HCT116 (cell line): ENCODE data around the gene ADA. TPM values are rescaled to one million over a fixed set of nuclear protein-coding genes. Genes with fewer than 3 reads are reported as not detected.
"Not testable (repeated sequence)": the region's sequence is repeated elsewhere in the genome, so short reads cannot be mapped to it uniquely, and the experiment has no call there.

Source experiments
- ATAC-seq: fragments of 200-7000 bp; cut with Tn5 transposase; 2 replicates; pipeline ENCODE4 v1.9.1; 2020; ENCODE audit warnings: mild to moderate bottlenecking, moderate library complexity
- BruUV-seq: library from RNA; stranded (reverse); fragments of 400-500 nt; replicated peaks from 2 replicates; lab custom pipeline; 2021; lab: Mats Ljungman, UMichigan
- CTCF ChIA-PET: fragments of 300-600 bp; sonication (Branson Sonifier 250); formaldehyde crosslinking; loops from one replicate; lab custom pipeline; 2021; ENCODE audit warnings: antibody characterized with exemption; lab: Charles Lee
- POLR2A ChIA-PET: fragments of 300-600, 350-600 bp; sonication (Branson Sonifier 250); formaldehyde crosslinking; loops from one replicate; lab custom pipeline; 2021; ENCODE audit warnings: antibody characterized with exemption; lab: Charles Lee
- RAD21 ChIA-PET, 2 experiments: fragments of 300-600 bp; sonication (Branson Sonifier 250); formaldehyde crosslinking; loops; one replicate each; lab custom pipeline; 2023; ENCODE audit warnings: low total read pairs in 2 of 2; ENCODE audit not compliant: uncharacterized antibody in 2 of 2, unreplicated experiment in 2 of 2, low non-redundant PET in 1 of 2; lab: Charles Lee
- DNase-seq: peaks from one replicate; pipeline ENCODE4 v3.0.0-alpha.2; 2010; ENCODE audit warnings: low read depth, low spot score
- H2AFZ ChIP-seq: fragments of 200-600 bp; shearing (Covaris generic), sonication (generic); 2 replicates; pipeline ENCODE4 v1.6.1; 2017; ENCODE audit warnings: low read depth, mixed run types, mixed read lengths, antibody characterized with exemption, low read length; ENCODE audit not compliant: poor library complexity, severe bottlenecking
- H3K27ac ChIP-seq: 2 replicates; pipeline ENCODE4 v1.5.1; 2012; ENCODE audit warnings: low read depth, low read length
- H3K27me3 ChIP-seq: fragments of 200-600 bp; sonication (generic); 2 replicates; pipeline ENCODE4 v1.6.1; 2016; ENCODE audit warnings: mixed run types, low read length, mixed read lengths; ENCODE audit not compliant: insufficient read depth
- H3K36me3 ChIP-seq, 2 experiments: fragments of 200-500 bp in 1 of 2; fragments of 200-600 bp in 1 of 2; sonication (Bioruptor generic) in 1 of 2; sonication (generic) in 1 of 2; 2 replicates each; pipeline versions ENCODE4 v1.5.1 to v1.6.1; 2014 to 2016; ENCODE audit warnings: low read length in 2 of 2, inconsistent platforms in 1 of 2, mixed read lengths in 1 of 2, mixed run types in 1 of 2; ENCODE audit not compliant: insufficient read depth in 2 of 2, control insufficient read depth in 1 of 2
- H3K4me1 ChIP-seq, 2 experiments: fragments of 200-600 bp in 1 of 2; sonication (generic) in 1 of 2; 2 replicates each; pipeline versions ENCODE4 v1.5.1 to v1.6.1; 2012 to 2017; ENCODE audit warnings: low read length in 2 of 2, inconsistent platforms in 1 of 2, mild to moderate bottlenecking in 1 of 2, mixed read lengths in 1 of 2, mixed run types in 1 of 2, moderate library complexity in 1 of 2; ENCODE audit not compliant: insufficient read depth in 2 of 2, control insufficient read depth in 1 of 2
- H3K4me2 ChIP-seq: fragments of 200-600 bp; sonication (generic); 2 replicates; pipeline ENCODE4 v1.6.1; 2017; ENCODE audit warnings: mixed run types, low read length, mixed read lengths
- H3K4me3 ChIP-seq, 2 experiments: fragments of 200-600 bp in 1 of 2; sonication (generic) in 1 of 2; replicated peaks in 1 of 2; 2 replicates each; pipeline ENCODE4 v1.5.1; 2011 to 2016; ENCODE audit warnings: low read length in 2 of 2, control low read depth in 1 of 2, low read depth in 1 of 2, mild to moderate bottlenecking in 1 of 2, mixed read lengths in 1 of 2, mixed run types in 1 of 2
- H3K79me2 ChIP-seq: fragments of 200-600 bp; sonication (generic); 2 replicates; pipeline ENCODE4 v1.6.1; 2017; ENCODE audit warnings: mild to moderate bottlenecking, mixed run types, low read length, moderate library complexity, mixed read lengths; ENCODE audit not compliant: insufficient read depth
- H3K9ac ChIP-seq: fragments of 200-600 bp; sonication (generic); 2 replicates; pipeline ENCODE4 v1.6.1; 2016; ENCODE audit warnings: low read length, mixed read lengths
- H3K9me2 ChIP-seq: fragments of 200-600 bp; sonication (generic), shearing (Covaris generic); 2 replicates; pipeline ENCODE4 v1.6.1; 2017; ENCODE audit warnings: mixed run types, mild to moderate bottlenecking, moderate library complexity; ENCODE audit not compliant: insufficient read depth
- H3K9me3 ChIP-seq, 2 experiments: fragments of 200-500 bp in 1 of 2; fragments of 200-600 bp in 1 of 2; sonication (Bioruptor generic) in 1 of 2; sonication (generic) in 1 of 2; 2 replicates each; pipeline ENCODE4 v1.6.1; 2014 to 2017; ENCODE audit warnings: low read length in 2 of 2, mixed read lengths in 2 of 2, inconsistent platforms in 1 of 2, low read depth in 1 of 2, mild to moderate bottlenecking in 1 of 2, mixed run types in 1 of 2, moderate library complexity in 1 of 2; ENCODE audit not compliant: control insufficient read depth in 1 of 2, insufficient read depth in 1 of 2
- H4K20me1 ChIP-seq: fragments of 200-600 bp; sonication (generic), shearing (Covaris generic); 2 replicates; pipeline ENCODE4 v1.6.1; 2017; ENCODE audit warnings: mixed run types, mild to moderate bottlenecking, moderate library complexity; ENCODE audit not compliant: insufficient read depth
- CBX3 ChIP-seq: IDR thresholded peaks from 2 replicates; pipeline ENCODE4 v1.6.1; 2012; ENCODE audit warnings: low read depth
- CEBPB ChIP-seq: IDR thresholded peaks from 2 replicates; pipeline ENCODE4 v1.6.1; 2012; ENCODE audit warnings: low read depth
- EGR1 ChIP-seq: IDR thresholded peaks from 2 replicates; pipeline ENCODE4 v1.6.1; 2012; ENCODE audit warnings: low read depth
- ELF1 ChIP-seq: IDR thresholded peaks from 2 replicates; pipeline ENCODE4 v1.6.1; 2012; ENCODE audit warnings: low read depth, borderline replicate concordance
- EZH2phosphoT487 ChIP-seq: fragments of 200-600 bp; IDR thresholded peaks from 2 replicates; pipeline ENCODE4 v1.6.1; 2018; ENCODE audit warnings: antibody characterized with exemption, borderline replicate concordance
- FOSL1 ChIP-seq: IDR thresholded peaks from 2 replicates; pipeline ENCODE4 v1.6.1; 2012; ENCODE audit warnings: low read depth
- POLR2A ChIP-seq: IDR thresholded peaks from 2 replicates; pipeline ENCODE4 v1.7.0; 2011; ENCODE audit warnings: borderline replicate concordance; ENCODE audit not compliant: insufficient read depth, insufficient read length; ENCODE audit errors: extremely low read depth
- POLR2AphosphoS5 ChIP-seq: IDR thresholded peaks from 2 replicates; pipeline ENCODE4 v1.6.1; 2011; ENCODE audit warnings: mild to moderate bottlenecking, low read depth, low read length, moderate library complexity
- RAD21 ChIP-seq: IDR thresholded peaks from 2 replicates; pipeline ENCODE4 v1.6.1; 2012; ENCODE audit warnings: low read depth, mild to moderate bottlenecking
- SRF ChIP-seq: IDR thresholded peaks from 2 replicates; pipeline ENCODE4 v1.6.1; 2012; ENCODE audit warnings: low read depth
- ZFX ChIP-seq: fragments of 450-650 bp; IDR thresholded peaks from 2 replicates; pipeline ENCODE4 v1.6.1; 2017
- ZNF274 ChIP-seq: fragments of 200-500 bp; sonication (Bioruptor generic); IDR thresholded peaks from 2 replicates; pipeline ENCODE4 v1.6.1; 2014; ENCODE audit warnings: mild to moderate bottlenecking, low read depth, low read length, inconsistent platforms
- intact Hi-C: fragments of 100-400 bp; cut with micrococcal nuclease; formaldehyde crosslinking; loops from 2 replicates; pipeline ENCODE4 v1.10.0; 2022
- total RNA-seq: library from RNA; stranded (reverse); gene quantifications from one replicate; pipeline ENCODE4 v1.2.1, GENCODE V29; 2021; ENCODE audit not compliant: unreplicated experiment
- TF ChIP-seq, protein P1 (sequence below), 3 experiments: fragments of 200-600 bp in 1 of 3; sonication (generic) in 1 of 3; IDR thresholded peaks in 2 of 3; conservative IDR thresholded peaks in 1 of 3; 2 replicates each; pipeline ENCODE4 v1.5.1; 2012 to 2017; ENCODE audit warnings: low read depth in 2 of 3, low read length in 2 of 3, antibody characterized with exemption in 1 of 3, borderline replicate concordance in 1 of 3, control low read depth in 1 of 3, mild to moderate bottlenecking in 1 of 3, mixed read lengths in 1 of 3, mixed run types in 1 of 3, moderate library complexity in 1 of 3; ENCODE audit not compliant: insufficient read depth in 1 of 3

The ADA gene
- total RNA-seq, 1 experiment from 2014 or later: 25.9 TPM

DNA sequence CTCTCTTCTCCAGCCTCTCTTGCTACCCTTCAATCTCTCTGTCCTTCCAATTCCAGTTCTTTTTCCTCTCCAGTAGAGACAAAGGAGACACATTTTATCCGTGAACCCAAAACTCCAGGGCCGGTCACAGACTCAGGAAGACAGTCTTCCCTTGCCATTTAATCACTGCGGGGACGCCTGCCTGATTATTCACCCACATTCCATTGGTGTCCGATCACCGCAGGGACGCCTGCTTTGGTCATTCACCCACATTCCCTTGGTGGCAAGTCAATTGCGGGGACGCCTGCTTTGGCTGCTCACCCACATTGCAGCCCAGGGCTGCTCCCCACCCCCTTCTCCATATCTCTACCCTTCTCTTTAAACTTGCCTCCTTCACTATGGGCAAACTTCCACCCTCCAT is 19.4 kb upstream of the ADA start:
- H3K27ac ChIP-seq, H3K9me2 ChIP-seq, CTCF ChIA-PET, intact Hi-C loops, H3K9ac ChIP-seq, H4K20me1 ChIP-seq, ATAC-seq, POLR2A ChIA-PET: not testable (repeated sequence)
- H3K4me2 ChIP-seq: peak overlapping the region; percentile 48
- 0 out of 2 replicates have a peak, but pooled peaks have one; percentile 13 for TF ChIP-seq FOSL1
- TF ChIP-seq, all 23 proteins: peak for 1; not testable (repeated sequence) for 22
- H3K36me3 ChIP-seq, H3K79me2 ChIP-seq, H3K27me3 ChIP-seq, H3K9me3 ChIP-seq, H3K4me3 ChIP-seq, DNase-seq, RAD21 ChIA-PET, BruUV-seq: not testable (repeated sequence)
- H3K4me1 ChIP-seq: peaks cover 0 to 12% of the 10 kb centered on the region in 2 experiments; a peak in 2 of 4 replicates
- peak overlapping the region; percentile 35 for H2AFZ ChIP-seq

DNA sequence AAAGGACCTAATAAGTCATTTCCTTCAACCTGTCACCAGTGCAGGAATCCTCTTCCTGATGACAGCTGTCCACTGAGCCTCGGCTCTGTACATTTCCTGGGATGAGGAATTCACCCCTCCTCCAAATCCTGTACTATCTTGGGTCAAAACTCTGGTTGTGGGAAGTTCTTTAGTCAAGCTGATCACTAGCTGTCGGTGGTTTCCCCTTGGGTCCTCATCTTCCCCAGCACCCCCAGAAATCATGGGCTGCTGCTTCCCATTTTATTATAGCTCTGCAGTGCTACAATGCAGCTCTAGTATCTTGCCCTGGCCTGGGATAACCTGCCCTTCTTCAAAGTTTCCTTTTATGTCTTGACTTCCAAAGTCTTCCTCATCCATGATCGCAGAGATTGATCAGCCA is 14.6 kb upstream of the ADA start:
- no peak for TF ChIP-seq EGR1
- TF ChIP-seq CEBPB: no peak
- TF ChIP-seq POLR2A: no peak
- TF ChIP-seq SRF: no peak
- no peak for TF ChIP-seq CBX3
- TF ChIP-seq ZNF274: no peak
- TF ChIP-seq ELF1: no peak
- no peak for TF ChIP-seq EZH2phosphoT487
- TF ChIP-seq, protein P1, sequence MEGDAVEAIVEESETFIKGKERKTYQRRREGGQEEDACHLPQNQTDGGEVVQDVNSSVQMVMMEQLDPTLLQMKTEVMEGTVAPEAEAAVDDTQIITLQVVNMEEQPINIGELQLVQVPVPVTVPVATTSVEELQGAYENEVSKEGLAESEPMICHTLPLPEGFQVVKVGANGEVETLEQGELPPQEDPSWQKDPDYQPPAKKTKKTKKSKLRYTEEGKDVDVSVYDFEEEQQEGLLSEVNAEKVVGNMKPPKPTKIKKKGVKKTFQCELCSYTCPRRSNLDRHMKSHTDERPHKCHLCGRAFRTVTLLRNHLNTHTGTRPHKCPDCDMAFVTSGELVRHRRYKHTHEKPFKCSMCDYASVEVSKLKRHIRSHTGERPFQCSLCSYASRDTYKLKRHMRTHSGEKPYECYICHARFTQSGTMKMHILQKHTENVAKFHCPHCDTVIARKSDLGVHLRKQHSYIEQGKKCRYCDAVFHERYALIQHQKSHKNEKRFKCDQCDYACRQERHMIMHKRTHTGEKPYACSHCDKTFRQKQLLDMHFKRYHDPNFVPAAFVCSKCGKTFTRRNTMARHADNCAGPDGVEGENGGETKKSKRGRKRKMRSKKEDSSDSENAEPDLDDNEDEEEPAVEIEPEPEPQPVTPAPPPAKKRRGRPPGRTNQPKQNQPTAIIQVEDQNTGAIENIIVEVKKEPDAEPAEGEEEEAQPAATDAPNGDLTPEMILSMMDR (IDR thresholded peaks at IDR 0.05 in 2 of 3, conservative IDR thresholded peaks at IDR 0.05 in 1 of 3; ENCODE audit: borderline replicate concordance in 1 of 3, insufficient read depth in 1 of 3, low read depth in 2 of 3, low read length in 2 of 3): no peak
- no peak for TF ChIP-seq ZFX
- no peak for TF ChIP-seq POLR2AphosphoS5
- no peak for TF ChIP-seq RAD21
- TF ChIP-seq, all 23 proteins: peak for 0
- Histone ChIP-seq H3K4me1 (peaks cover 0 to 9% of the 10 kb centered on the region in 2 experiments; a peak in 2 of 4 replicates), H3K9me2 (no peaks in the 10 kb centered on the region), H3K27ac (no peak overlapping the region), H3K79me2 (no peaks in the 10 kb centered on the region), H3K4me3 (no peak overlapping the region), H2AFZ (no peak overlapping the region), H4K20me1 (no peaks in the 10 kb centered on the region), H3K36me3 (no peaks in the 10 kb centered on the region), H3K27me3 (no peaks in the 10 kb centered on the region), H3K9me3 (no peaks in the 10 kb centered on the region), H3K9ac (no peak overlapping the region), H3K4me2 (no peak overlapping the region)
- BruUV-seq: no TSS peak
- intact Hi-C loops: no loop called here
- ChIA-PET RAD21 (no interaction called here), POLR2A (no interaction called here), CTCF (interaction anchor here (0.7 kb wide), 1 partner anchor 449 kb away, joined by 3 read pairs; no protein-coding TSS in a partner anchor)
- DNase-seq: no peak
- ATAC-seq: no peak
